Endothelial cell of umbilical vein (primary cell): ENCODE results near the gene AMY2B. TPM values are rescaled to one million over a fixed set of nuclear protein-coding genes. Genes with fewer than 3 reads are reported as not detected.
"Not testable (repeated sequence)": the region's sequence is repeated elsewhere in the genome, so short reads cannot be mapped to it uniquely, and the experiment has no call there.

Source experiments
- BruUV-seq: library from RNA; stranded (reverse); fragments of 400-500 nt; replicated peaks from 2 replicates; lab custom pipeline; 2021; lab: Mats Ljungman, UMichigan
- CTCF ChIA-PET: fragments of 300-600, 350-600 bp; sonication (Branson Sonifier 250); formaldehyde crosslinking; loops from one replicate; lab custom pipeline; 2021; ENCODE audit warnings: antibody characterized with exemption, inconsistent platforms; lab: Charles Lee
- POLR2A ChIA-PET: fragments of 300-600, 350-600 bp; sonication (Branson Sonifier 250); formaldehyde crosslinking; loops from one replicate; lab custom pipeline; 2021; ENCODE audit warnings: antibody characterized with exemption, inconsistent platforms; lab: Charles Lee
- DNase-seq: peaks from one replicate; pipeline ENCODE4 v3.0.0-alpha.2; 2011; ENCODE audit warnings: low read depth, low spot score
- FAIRE-seq: peaks from 2 replicates; lab custom pipeline; 2011; peaks lifted over from hg19 to GRCh38; lab: Jason Lieb, UNC
- H2AFZ ChIP-seq: 2 replicates; pipeline ENCODE4 v1.6.0; 2012; ENCODE audit warnings: low read depth, low read length, control low read depth, inconsistent platforms
- H3K27ac ChIP-seq: 2 replicates; pipeline ENCODE4 v1.5.1; 2011; ENCODE audit warnings: low read depth, mild to moderate bottlenecking, control low read depth, low read length, moderate library complexity; ENCODE audit not compliant: insufficient read depth
- H3K27me3 ChIP-seq, 2 experiments: 2 replicates each; pipeline versions ENCODE4 v1.6.0 to v1.6.1; 2011; ENCODE audit warnings: low read length in 2 of 2, mixed read lengths in 1 of 2; ENCODE audit not compliant: control insufficient read depth in 2 of 2, insufficient read depth in 2 of 2
- H3K36me3 ChIP-seq, 2 experiments: 2 replicates in 1 of 2; 3 replicates in 1 of 2; pipeline ENCODE4 v1.5.1; 2011; ENCODE audit warnings: low read length in 2 of 2, mild to moderate bottlenecking in 1 of 2, moderate library complexity in 1 of 2; ENCODE audit not compliant: control insufficient read depth in 2 of 2, insufficient read depth in 2 of 2; ENCODE audit errors: extremely low read depth in 1 of 2
- H3K4me1 ChIP-seq: 3 replicates; pipeline ENCODE4 v1.5.1; 2011; ENCODE audit warnings: mild to moderate bottlenecking, low read length; ENCODE audit not compliant: control insufficient read depth, insufficient read depth; ENCODE audit errors: extremely low read depth
- H3K4me2 ChIP-seq: 2 replicates; pipeline ENCODE4 v1.6.1; 2011; ENCODE audit warnings: low read length, control low read depth, mixed read lengths; ENCODE audit not compliant: insufficient read depth
- H3K4me3 ChIP-seq, 3 experiments: fragments of 200-600 bp in 1 of 3; sonication (generic), shearing (Covaris generic) in 1 of 3; replicated peaks in 1 of 3; 2 replicates each; pipeline ENCODE4 v1.5.1; 2011 to 2016; ENCODE audit warnings: control low read depth in 3 of 3, low read length in 3 of 3, mild to moderate bottlenecking in 2 of 3, inconsistent platforms in 1 of 3, low read depth in 1 of 3, moderate library complexity in 1 of 3; ENCODE audit not compliant: insufficient read depth in 1 of 3
- H3K79me2 ChIP-seq: 2 replicates; pipeline ENCODE4 v1.6.0; 2012; ENCODE audit warnings: low read length, inconsistent platforms; ENCODE audit not compliant: control insufficient read depth, insufficient read depth
- H3K9ac ChIP-seq: replicated peaks from 2 replicates; pipeline ENCODE3; 2011; ENCODE audit warnings: low read length, control low read depth; ENCODE audit not compliant: insufficient read depth; ENCODE audit errors: extremely low read depth
- H3K9me1 ChIP-seq: replicated peaks from 3 replicates; pipeline ENCODE4 v1.6.0; 2011; ENCODE audit warnings: mild to moderate bottlenecking, low read length; ENCODE audit not compliant: control insufficient read depth, insufficient read depth; ENCODE audit errors: extremely low read depth
- H3K9me3 ChIP-seq: replicated peaks from 2 replicates; pipeline ENCODE4 v1.5.1; 2012; ENCODE audit warnings: low read length, inconsistent platforms; ENCODE audit not compliant: control insufficient read depth, insufficient read depth
- H4K20me1 ChIP-seq: replicated peaks from 2 replicates; pipeline ENCODE3; 2011; ENCODE audit warnings: mild to moderate bottlenecking, low read length; ENCODE audit not compliant: control insufficient read depth, insufficient read depth; ENCODE audit errors: extremely low read depth
- CTCF ChIP-seq, 2 donors: IDR thresholded peaks; 1 replicate in 1 of 2; 2 replicates in 1 of 2; pipeline ENCODE4 v1.5.1; 2011; ENCODE audit warnings: low read length in 2 of 2, mild to moderate bottlenecking in 2 of 2, moderate library complexity in 2 of 2, control low read depth in 1 of 2, inconsistent platforms in 1 of 2, low read depth in 1 of 2; ENCODE audit not compliant: insufficient read depth in 1 of 2; ENCODE audit errors: extremely low read depth in 1 of 2
- EZH2 ChIP-seq: IDR thresholded peaks from 2 replicates; pipeline ENCODE4 v1.6.1; 2012; ENCODE audit warnings: borderline replicate concordance, low read depth, mild to moderate bottlenecking, moderate library complexity, low read length, inconsistent platforms; ENCODE audit not compliant: severe bottlenecking
- FOS ChIP-seq: IDR thresholded peaks from 2 replicates; pipeline ENCODE4 v1.6.1; 2011; ENCODE audit warnings: mild to moderate bottlenecking, low read length, moderate library complexity, borderline replicate concordance; ENCODE audit not compliant: insufficient read depth
- GATA2 ChIP-seq: IDR thresholded peaks from 2 replicates; pipeline ENCODE4 v1.7.0; 2011; ENCODE audit warnings: low read depth, mild to moderate bottlenecking, moderate library complexity, mixed read lengths, low read length; ENCODE audit not compliant: insufficient read length, insufficient read depth
- JUN ChIP-seq: IDR thresholded peaks from 2 replicates; pipeline ENCODE4 v1.6.1; 2011; ENCODE audit warnings: borderline replicate concordance, low read depth; ENCODE audit not compliant: insufficient read length, insufficient read depth
- MYC ChIP-seq: IDR thresholded peaks from one replicate; pipeline ENCODE4 v1.6.1; 2011; ENCODE audit warnings: mild to moderate bottlenecking, low read depth, low read length
- POLR2A ChIP-seq: IDR thresholded peaks from 2 replicates; pipeline ENCODE4 v1.6.1; 2012; ENCODE audit warnings: low read depth, mild to moderate bottlenecking, control low read depth, low read length
- POLR2AphosphoS5 ChIP-seq: IDR thresholded peaks from 2 replicates; pipeline ENCODE4 v1.6.1; 2012; ENCODE audit warnings: low read depth, mild to moderate bottlenecking, control low read depth, low read length, moderate library complexity; ENCODE audit not compliant: insufficient read depth
- dilution Hi-C: fragments of 300-500 bp; cut with MboI; formaldehyde crosslinking; loops from one replicate; pipeline ENCODE4 v1.15.0; 2019; ENCODE audit warnings: low sequenced_read_pairs; ENCODE audit not compliant: extremely low pct_ligation_motif_present
- intact Hi-C: fragments of 100-400 bp; cut with micrococcal nuclease; formaldehyde crosslinking; loops from one replicate; pipeline ENCODE4 v1.10.0; 2022
- polyA plus RNA-seq, 4 experiments: library from polyadenylated mRNA; depleted of rRNA in 3 of 4; stranded (reverse) in 3 of 4; unstranded in 1 of 4; fragments of >200 nt; gene quantifications; 2 replicates each; pipeline versions ENCODE4 v1.2.1 to v1.2.3, GENCODE V29; 2011 to 2012; ENCODE audit warnings: missing spikeins in 1 of 4
- total RNA-seq: library from RNA; stranded (reverse); gene quantifications from 2 replicates; pipeline ENCODE4 v1.2.3, GENCODE V29; 2021
- TF ChIP-seq, protein P1 (sequence below): IDR thresholded peaks from 2 replicates; pipeline ENCODE4 v1.6.1; 2011; ENCODE audit not compliant: insufficient read depth, insufficient read length

Gene AMY2B
- total and polyA plus RNA-seq, 2 donors (not counting 3 experiments of a cell fraction or from before 2014, with no cell fraction given), result 1.0 to 1.2 TPM

- FAIRE-seq (no peak), DNase-seq (no peak)
- Histone ChIP-seq H3K4me3 (no peak overlapping the region), H3K36me3 (no peaks in the 10 kb centered on the region), H3K27me3 (no peaks in the 10 kb centered on the region), H3K4me1 (no peaks in the 10 kb centered on the region), H2AFZ (no peak overlapping the region), H3K9me1 (no peaks in the 10 kb centered on the region), H4K20me1 (no peaks in the 10 kb centered on the region), H3K4me2 (no peak overlapping the region), H3K79me2 (no peaks in the 10 kb centered on the region), H3K9me3 (no peaks in the 10 kb centered on the region), H3K9ac (no peak overlapping the region), H3K27ac (no peak overlapping the region)
- ChIA-PET POLR2A (no interaction called here), CTCF (no interaction called here)
- no peak for TF ChIP-seq MYC
- no peak for TF ChIP-seq CTCF (IDR thresholded peaks at IDR 0.05; ENCODE audit: extremely low read depth in 1 of 2, insufficient read depth in 1 of 2, low read depth in 1 of 2, low read length in 2 of 2)
- no peak for TF ChIP-seq GATA2
- no peak for TF ChIP-seq FOS
- TF ChIP-seq POLR2A, result no peak
- no peak for TF ChIP-seq JUN
- TF ChIP-seq EZH2, result no peak
- TF ChIP-seq, protein P1, sequence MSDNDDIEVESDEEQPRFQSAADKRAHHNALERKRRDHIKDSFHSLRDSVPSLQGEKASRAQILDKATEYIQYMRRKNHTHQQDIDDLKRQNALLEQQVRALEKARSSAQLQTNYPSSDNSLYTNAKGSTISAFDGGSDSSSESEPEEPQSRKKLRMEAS, result no peak
- TF ChIP-seq POLR2AphosphoS5, result no peak
- BruUV-seq, result no TSS peak
- intact Hi-C loops (no loop called here), dilution Hi-C loops (no loop called here)
These were observed 45.0 kb downstream of the AMY2B start for GRCh38 chr1:103616362-103616761.

DNA sequence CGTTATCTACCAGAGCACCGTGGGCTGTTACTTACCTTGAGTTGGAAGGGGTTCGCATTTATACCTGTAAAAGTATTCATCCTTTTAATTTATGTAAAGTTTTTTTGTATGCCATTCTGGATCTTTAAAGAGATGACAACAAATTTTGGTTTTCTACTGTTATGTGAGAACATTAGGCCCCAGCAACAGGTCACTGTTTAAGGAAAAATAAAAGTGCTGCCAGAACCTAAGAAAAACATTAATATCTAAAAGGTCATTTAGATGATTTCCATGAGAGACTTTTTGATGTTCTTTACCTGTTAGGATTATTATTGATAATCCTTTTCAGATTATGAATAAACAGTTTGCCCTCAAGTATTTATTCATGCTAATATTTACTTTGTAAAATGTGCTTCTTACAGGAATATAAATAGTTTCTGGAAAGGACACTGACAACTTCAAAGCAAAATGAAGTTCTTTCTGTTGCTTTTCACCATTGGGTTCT is 45.6 kb downstream of the AMY2B start, which contains the start of gene AMY2A:
Gene AMY2A, plus strand, starts transcription at position 434 of the 484 bp plus-strand sequence. Its CDS starts 14 bp downstream, at position 448.
- H3K27ac ChIP-seq, H3K9me1 ChIP-seq, CTCF ChIA-PET, FAIRE-seq, H3K9me3 ChIP-seq, H3K36me3 ChIP-seq, H4K20me1 ChIP-seq, intact Hi-C loops, BruUV-seq, H3K27me3 ChIP-seq, H3K9ac ChIP-seq, dilution Hi-C loops, DNase-seq, H3K79me2 ChIP-seq, H3K4me3 ChIP-seq, H3K4me2 ChIP-seq, POLR2A ChIA-PET, H2AFZ ChIP-seq, H3K4me1 ChIP-seq: not testable (repeated sequence)

DNA sequence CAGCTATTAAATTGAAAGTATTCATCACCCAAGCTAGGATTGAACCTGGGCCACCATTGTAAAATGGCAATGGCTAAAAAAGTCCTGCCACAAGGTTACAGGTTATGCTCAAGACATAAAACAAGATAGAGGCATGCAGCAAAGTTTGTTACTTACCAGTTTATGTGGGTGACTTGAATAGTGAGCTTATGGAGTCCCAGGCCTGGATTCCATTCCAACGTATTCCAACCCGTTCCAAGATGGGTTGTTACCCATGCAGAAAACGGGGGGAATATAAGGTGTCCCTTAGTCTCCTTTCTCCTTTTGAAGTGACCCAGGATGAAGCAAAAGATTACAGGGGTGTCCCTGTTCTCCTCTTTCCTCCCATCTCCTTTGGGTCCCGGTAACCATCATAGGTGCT is 56.0 kb downstream of the AMY2B start:
- H3K4me2 ChIP-seq, CTCF ChIA-PET, H3K27ac ChIP-seq, H4K20me1 ChIP-seq, H3K36me3 ChIP-seq, H3K4me1 ChIP-seq, H2AFZ ChIP-seq, intact Hi-C loops, H3K9ac ChIP-seq, H3K27me3 ChIP-seq, H3K9me3 ChIP-seq, BruUV-seq, H3K9me1 ChIP-seq, DNase-seq, H3K79me2 ChIP-seq, dilution Hi-C loops, H3K4me3 ChIP-seq, FAIRE-seq, POLR2A ChIA-PET: not testable (repeated sequence)
